GM21381 (cell line): ENCODE results near the gene ATG9A.
A peak's percentile ranks its signal among the peaks of the same experiment; 100 is the strongest.

Experiments
- ATAC-seq: cut with Tn5 transposase; IDR thresholded peaks from one replicate; pipeline ENCODE4 v1.9.1; 2021; ENCODE audit warnings: mild to moderate bottlenecking, moderate library complexity; ENCODE audit not compliant: unreplicated experiment

ATG9A gene

GRCh38 chr2:219223831-219224610 is 5.4 kb downstream of the ATG9A start:
- ATAC-seq = no peak

DNA sequence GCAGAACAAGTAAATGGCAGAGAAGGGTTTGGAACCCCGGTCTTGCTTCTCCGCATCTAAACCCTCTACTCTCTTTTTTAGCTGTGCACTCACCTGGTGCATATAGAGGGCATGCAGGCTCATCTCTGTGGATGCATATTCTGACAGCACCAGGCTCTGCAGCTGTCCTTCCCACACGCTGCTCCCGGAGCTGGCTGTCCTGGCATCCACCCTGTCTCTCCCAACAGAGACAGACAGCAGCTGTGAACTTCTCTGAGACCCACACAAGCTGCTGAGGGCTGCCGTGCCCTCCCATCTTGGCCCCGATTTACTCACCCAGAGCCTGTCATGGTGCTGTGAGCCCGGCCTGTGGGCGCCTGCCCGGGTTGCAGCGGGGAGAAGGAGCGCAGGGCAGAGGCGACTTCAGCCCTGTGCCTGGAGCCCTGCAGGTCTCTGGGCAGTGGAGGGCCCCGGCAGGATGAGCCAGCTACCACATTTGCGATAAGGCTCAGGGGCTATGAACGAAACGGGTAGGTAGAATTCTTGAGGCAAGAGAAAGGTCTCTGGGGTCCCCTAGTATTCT is 7.4 kb downstream of the ATG9A start:
- no peak for ATAC-seq

DNA sequence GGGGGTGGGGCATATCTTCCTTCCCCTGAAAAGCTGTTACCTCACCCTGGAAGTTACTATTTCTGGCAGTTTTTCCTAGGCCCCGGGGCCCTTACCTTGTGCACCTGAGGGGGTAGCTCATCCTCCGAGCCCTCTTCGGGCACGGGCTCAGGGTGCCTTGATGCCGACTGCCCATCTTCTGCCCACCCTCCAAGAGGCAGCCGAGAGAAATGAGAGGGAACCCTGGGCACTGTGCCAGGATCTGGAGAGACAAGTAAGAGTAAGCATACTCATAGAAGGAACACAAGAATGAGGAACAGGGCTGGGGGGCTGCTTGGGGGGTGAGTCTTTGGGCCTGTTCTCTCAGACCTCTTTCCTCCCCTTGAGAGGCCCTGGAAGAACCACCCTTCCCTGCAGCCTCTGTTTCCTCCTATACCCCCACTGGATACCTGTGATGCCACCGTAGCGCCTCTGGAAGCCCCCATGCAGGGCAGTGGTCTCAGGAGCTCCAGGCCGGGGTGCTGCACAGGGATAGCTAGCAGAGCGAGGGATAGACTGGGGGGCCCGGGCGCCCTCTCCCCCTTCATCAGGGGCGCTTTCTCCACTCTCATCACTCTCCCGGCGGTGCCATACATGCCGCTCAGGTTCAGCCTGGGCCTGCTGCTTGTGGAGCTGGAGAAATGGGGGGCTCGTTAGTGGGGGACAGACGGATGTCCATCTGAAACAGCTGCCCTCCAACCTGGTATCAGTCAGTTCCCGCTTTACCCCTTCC is 8.6 kb downstream of the ATG9A start:
- no peak for ATAC-seq

- ATAC-seq = no peak
Measured at GRCh38 chr2:219219784-219220532, 9.5 kb downstream of the ATG9A start.

GRCh38 chr2:219218732-219219701 is 10.4 kb downstream of the ATG9A start, which contains the start of gene ABCB6:
TSS of gene ABCB6 (minus strand) at chr2:219218958. CDS start at chr2:219218673, 285 bp downstream.
- ATAC-seq = peak; percentile 73

DNA sequence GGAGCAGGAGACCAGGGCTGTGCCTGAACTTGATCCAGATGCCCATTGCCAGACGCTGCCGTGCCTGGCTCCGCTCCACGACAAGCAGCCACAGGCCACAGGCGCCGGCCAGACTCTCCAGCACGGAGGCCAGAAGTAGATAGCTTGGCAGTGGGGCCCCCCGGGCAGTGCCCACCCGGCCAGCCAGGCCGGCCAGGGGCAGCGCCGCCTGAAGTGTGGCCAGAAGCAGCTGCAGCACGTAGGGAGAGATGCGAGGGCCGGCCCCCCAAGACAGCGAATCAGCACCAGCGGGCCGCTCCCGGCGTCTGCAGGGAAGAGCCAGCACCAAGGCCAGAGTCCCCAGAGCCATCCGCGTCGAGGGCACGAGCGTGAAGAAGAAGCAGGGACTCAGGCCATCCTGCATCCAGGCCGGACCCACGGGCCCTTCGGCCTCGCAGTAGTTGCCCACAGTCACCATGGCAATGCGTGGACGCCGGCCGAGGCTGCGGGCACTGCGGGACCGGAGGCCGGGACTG is 11.2 kb downstream of the ATG9A start:
- peak; percentile 30 for ATAC-seq

- ATAC-seq = no peak
Measured at GRCh38 chr2:219216535-219216915, 12.9 kb downstream of the ATG9A start.

GRCh38 chr2:219215871-219216534 is 13.4 kb downstream of the ATG9A start:
- ATAC-seq = no peak

- ATAC-seq = no peak
Measured at GRCh38 chr2:219214786-219215185, 14.7 kb downstream of the ATG9A start.

DNA sequence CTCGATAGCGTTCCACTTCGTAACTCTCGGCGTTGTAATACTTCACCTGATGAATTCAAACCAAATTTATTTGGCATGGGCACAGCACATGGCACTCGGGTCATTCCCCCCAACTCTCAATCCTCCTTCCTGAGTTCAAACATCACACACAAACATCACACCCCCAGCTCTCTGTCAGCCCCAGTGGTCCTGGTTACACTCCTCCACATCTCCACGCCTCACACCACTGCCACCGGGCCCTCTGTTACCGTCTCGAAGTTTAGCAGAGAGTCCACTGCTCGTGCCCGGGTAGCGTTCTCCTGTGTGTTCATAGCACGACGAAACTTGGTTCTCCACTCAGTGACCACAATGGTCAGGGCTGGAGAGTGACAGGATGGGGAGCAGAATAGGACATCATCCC is 15.3 kb downstream of the ATG9A start:
- ATAC-seq = no peak

- ATAC-seq = no peak
Measured at GRCh38 chr2:219213486-219214071, 15.9 kb downstream of the ATG9A start.

DNA sequence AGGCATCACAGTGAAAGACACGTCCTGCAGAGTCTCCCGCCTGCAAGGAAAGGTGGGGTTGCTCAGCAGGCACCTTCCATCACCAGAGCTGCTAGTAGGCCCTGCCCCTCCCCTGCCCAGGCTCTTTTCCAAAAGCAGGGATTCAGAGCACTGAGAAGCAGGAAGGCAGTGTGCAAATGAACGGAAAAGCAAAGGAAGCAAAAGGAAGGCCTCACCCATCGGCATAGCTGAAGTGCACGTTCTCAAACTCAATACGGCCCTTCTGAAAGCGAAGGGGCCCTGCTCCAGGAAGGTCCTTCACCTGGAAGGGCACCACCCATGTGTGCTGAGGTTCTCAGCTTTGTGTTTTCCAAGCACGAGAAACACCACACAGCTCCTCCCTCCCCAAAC is 16.4 kb downstream of the ATG9A start:
- no peak for ATAC-seq

DNA sequence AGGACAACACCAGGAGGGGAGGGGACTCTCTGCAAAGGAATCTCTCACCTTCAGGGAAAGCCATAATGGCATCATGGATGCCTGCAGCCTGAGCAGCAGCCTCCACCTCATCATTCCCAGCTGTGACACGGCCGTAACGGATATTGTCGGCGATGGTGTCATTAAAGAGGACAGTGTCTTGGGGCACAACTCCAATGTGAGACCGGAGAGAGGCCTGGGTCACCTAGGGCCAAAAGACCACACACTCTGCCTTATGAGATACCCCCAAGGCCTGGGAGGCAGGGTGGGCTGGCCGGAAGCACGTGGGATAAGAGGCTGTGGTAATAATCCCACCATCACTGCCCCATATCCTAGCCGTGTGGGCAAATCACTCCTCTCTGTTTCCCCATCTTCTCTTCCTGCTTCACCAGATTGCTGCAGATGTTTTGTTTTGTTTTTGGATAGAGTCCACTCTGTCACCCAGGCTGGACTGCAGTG is 18.5 kb downstream of the ATG9A start:
- ATAC-seq = no peak

DNA sequence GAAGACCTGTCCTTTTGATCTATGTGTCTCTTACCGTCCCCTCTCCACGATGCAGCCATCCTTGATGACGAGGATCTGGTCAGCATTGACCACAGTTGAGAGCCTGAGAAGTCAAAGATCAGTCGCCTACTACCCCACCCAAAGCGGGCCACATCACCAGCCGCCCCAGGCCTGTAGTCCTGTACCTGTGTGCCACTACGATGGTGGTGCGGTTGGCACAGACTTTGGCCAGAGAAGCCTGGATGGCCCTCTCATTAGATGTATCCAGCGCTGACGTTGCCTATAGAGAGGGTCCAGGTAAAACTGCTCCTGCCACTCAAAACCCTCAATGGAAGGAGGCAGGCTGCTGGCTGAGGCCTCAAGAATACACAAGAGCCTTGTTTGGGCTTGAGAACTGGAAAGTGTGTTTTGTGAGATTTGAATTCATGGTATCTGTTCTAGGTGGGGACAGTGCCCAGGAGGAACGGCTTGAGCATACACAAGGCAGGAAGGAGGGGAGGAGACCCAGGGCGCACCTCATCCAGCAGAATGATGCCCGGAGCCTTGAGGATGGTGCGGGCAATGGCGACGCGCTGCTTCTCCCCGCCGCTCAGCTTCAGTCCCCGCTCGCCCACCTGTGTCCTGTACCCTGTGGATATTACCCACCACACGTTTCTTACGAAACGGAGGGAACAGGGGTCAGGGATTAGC is 19.1 kb downstream of the ATG9A start:
- ATAC-seq = no peak

DNA sequence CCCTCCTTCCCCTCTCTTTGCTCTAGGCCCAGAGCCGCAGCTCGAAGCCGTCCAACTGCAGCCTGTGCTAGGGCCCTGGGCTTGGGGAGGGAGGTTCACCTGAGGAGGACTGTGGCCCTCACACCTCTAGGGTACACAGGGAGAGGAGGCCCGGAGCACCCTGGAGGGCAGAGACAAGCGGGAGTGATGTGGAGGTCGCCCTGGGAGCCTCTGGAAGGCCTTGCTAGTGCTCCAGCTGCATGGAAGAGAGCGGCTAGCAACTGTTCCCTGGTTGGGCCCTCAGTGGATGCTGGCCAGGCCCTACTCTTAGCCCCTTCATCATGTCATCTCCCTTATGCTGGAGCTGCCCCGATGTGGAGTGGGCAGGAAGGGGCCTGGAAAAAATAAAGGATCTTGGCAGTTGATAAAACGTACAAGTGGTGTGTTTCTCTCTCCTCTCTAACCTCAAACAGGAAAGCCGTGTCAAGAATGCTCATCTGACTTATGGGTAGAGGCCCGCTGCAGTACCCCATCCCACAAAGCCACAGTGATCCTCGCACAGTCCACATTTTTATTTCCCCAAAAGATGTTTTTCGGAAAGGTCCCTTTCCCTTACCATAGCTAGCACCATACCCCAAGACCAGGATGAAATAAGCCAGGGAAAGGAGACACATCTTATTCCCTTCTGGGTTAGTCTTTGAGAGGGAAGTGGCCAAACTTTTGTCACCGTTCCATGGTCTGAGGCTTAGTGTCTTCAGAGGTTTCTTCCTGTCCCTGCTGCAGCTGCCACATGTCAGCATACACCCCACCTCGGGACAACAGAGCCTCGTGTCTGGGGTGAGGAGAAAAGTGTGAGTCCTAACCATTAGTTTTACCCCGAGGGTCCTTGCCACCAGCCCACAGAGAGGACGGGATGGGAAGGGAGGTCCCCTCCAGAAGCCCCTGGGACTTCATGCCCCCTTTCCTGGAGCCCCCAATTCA is 19.9 kb downstream of the ATG9A start:
- no peak for ATAC-seq

- no peak for ATAC-seq
Measured at GRCh38 chr2:219207884-219208740, 21.3 kb downstream of the ATG9A start.
